ENCODE measurements around the gene DEFB129.
"Not testable (repeated sequence)": the region's sequence is repeated elsewhere in the genome, so short reads cannot be mapped to it uniquely, and the experiment has no call there.

Gene DEFB129

DNA sequence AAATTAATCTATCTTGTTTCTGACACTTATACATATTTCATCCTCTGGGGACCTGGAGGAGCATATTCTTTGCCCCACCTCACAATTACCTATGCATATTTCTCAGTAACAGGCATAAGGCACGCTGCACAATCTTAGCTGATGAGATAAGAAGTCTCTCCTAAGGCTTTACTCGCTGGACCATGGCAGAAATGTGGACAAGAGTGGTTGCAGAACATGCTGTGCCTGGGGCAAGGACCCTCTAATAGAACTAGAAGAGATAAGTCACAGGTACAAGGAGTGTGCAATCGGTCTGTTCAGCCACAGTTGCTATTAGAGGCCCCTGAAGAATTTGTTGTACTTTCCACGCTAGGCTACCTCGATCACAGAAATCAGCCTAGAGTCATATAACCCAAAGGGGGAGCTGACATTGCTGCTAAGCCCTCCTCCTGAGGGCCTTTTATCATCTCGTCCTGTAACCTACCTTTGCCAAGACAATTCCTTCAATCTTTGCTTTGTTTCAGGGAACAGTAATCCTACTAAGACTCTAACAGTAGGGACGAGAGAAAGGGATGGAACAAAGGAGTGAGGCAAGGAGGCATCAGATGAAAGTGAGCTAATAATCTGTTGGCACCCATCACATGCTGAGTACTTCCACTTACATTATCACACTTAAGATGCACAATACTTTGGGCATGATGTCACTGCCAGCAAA lies 16.1 kb upstream of the DEFB129 start:
- TF ChIP-seq, protein P1, sequence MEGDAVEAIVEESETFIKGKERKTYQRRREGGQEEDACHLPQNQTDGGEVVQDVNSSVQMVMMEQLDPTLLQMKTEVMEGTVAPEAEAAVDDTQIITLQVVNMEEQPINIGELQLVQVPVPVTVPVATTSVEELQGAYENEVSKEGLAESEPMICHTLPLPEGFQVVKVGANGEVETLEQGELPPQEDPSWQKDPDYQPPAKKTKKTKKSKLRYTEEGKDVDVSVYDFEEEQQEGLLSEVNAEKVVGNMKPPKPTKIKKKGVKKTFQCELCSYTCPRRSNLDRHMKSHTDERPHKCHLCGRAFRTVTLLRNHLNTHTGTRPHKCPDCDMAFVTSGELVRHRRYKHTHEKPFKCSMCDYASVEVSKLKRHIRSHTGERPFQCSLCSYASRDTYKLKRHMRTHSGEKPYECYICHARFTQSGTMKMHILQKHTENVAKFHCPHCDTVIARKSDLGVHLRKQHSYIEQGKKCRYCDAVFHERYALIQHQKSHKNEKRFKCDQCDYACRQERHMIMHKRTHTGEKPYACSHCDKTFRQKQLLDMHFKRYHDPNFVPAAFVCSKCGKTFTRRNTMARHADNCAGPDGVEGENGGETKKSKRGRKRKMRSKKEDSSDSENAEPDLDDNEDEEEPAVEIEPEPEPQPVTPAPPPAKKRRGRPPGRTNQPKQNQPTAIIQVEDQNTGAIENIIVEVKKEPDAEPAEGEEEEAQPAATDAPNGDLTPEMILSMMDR (conservative IDR thresholded peaks at IDR 0.05) = no peak
- no peak for TF ChIP-seq ZFX (IDR thresholded peaks at IDR 0.05)
- H3K27ac ChIP-seq = no peak overlapping the region

DNA sequence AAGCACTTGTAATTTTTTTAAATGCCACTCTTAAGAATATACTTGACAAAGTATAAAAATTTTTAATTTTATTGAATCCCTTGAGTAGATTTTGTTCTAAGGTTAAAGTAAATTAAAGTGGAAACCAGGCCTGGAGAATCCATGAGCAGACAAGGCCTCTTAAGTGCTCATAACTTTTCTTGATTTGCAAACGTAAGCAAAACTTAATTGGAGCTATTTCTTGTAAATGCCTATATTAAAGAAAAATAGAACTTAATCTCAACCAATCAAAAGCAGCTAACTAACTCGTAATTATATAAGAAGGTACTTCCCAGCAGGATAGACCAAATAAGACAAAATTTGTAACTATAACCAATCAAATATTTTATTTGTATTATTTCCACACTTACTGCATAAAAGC lies 12.7 kb upstream of the DEFB129 start:
- no peak overlapping the region for H3K27ac ChIP-seq
- TF ChIP-seq, protein P1 (conservative IDR thresholded peaks at IDR 0.05) = no peak
- no peak for TF ChIP-seq ZFX (IDR thresholded peaks at IDR 0.05)

DNA sequence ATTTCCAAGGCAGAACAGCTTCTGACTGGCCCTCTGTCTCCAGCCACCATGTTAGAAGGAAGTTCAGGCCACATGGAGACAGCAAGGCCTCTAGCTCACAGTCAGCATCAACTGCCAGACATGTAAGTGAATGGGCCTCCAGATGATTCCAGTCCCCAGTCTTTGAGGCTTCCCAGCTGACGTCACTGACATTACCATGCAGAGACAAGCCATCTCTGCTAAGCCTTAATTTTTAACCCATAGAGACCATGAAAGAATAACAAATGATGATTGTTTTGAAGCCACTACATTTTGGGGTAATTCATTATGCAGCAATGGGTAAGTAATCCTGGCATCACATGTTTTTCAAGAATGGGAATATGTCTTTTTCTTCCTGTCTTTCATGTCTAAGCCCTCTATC lies 11.3 kb upstream of the DEFB129 start:
- TF ChIP-seq ZFX (IDR thresholded peaks at IDR 0.05) = no peak
- TF ChIP-seq, protein P1 (conservative IDR thresholded peaks at IDR 0.05) = no peak
- H3K27ac ChIP-seq = no peak overlapping the region

DNA sequence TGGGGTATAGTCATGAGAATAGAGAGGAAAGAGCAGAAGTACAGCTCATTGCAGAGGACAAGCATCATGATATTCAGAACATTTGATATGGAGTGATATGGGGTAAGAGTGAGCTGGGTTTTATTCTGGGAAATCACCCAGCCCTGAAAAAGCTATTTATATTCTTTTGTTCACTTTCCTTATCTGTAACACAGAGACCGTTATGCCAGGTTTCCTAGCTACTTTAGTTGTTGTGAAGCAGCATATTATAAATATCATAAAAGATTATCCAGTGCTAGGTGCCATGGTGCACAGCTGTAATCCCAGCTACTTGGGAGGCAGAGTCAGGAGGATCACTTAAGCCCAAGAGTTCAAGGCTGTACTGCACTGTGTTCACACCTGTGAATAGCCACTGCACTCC lies 9.8 kb upstream of the DEFB129 start:
- no peak for TF ChIP-seq ZFX (IDR thresholded peaks at IDR 0.05)
- TF ChIP-seq, protein P1 (conservative IDR thresholded peaks at IDR 0.05) = no peak

DNA sequence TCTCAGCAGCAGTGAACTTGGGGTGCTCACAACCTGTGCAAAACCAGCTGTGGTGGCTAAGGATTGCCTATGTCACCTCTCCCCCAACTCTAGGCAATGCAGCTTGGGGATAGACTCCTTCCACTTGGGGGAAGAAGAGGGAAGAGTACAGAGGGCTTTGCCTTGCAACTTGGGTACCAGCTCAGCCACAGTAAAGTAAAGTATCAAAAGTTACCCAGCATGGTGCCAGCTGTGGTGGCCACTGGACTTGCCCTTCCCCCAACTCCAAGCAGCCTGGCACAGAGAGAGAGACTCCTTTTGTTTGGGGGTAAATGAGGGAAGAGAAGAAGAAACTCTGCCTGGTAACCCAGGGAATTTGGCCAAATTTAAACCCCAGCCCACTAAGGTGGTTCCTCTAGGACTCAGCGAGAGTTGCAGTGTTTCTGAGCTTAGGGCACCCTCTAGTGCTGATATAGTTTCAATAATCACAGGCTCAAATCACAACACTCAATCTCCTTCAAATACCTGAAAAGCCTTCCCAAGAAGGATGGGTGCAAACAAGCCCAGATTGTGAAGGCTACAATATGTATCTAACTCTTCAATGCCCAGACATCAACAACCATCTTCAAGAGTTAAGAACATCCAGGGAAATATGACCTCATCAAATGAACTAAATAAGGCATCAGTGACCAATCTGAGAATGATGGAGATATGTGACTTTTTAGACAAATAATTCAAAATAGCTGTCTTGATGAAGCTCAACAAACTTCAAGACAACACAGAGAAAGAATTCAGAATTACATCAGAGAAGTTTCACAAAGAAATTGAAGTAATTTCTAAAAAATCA lies 7.6 kb upstream of the DEFB129 start:
- TF ChIP-seq, protein P1 (conservative IDR thresholded peaks at IDR 0.05) = peak; percentile 49
- no peak for TF ChIP-seq ZFX (IDR thresholded peaks at IDR 0.05)
- H3K27ac ChIP-seq = no peak overlapping the region

More for the DNA sequence above, 9.8 kb upstream of the DEFB129 start:
- no peak overlapping the region for H3K27ac ChIP-seq

DNA sequence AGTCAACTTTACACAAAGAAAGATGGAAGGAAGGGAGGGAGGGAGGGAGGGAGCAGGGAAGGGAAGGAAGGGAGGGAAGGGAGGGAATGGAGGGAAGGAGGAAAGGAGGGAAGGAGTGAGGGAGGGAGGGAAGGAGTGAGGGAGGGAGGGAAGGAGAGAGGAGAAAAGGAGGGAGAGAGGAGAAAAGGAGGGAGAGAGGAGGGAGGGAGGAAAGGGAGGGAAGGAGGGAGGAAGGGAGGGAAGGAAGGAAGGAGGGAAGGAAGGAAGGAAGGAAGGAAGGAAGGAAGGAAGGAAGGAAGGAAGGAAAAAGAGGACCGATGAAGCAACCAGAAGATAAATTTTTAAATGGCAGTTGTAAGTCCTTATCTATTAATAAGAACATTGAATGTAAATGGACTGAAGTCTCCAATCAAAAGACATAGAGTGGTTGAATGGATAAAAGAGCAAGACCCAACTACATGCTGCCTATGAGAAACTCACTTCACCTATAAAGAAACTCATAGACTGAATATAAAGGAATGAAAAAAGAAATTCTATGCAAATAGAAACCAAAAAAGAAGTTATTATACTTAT lies 5.7 kb upstream of the DEFB129 start:
- TF ChIP-seq ZFX (IDR thresholded peaks at IDR 0.05) = no peak
- no peak overlapping the region for H3K27ac ChIP-seq

DNA sequence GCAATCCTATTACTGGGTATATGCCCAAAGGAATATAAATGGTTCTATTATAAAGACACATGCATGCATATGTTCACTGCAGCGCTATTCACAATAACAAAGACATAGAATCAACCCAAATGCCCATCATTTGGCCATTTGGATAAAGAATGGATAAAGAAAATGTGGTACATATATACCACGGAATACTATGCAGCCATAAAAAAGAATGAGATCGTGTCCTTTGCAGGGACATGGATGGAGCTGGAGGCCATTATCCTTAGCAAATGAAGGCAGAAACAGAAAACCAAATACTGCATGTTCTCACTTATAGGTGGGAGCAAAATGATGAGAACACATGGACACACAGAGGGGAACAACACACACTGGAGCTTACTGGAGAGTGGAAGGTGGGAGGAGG lies 1.2 kb upstream of the DEFB129 start:
- H3K27ac ChIP-seq = not testable (repeated sequence)

DNA sequence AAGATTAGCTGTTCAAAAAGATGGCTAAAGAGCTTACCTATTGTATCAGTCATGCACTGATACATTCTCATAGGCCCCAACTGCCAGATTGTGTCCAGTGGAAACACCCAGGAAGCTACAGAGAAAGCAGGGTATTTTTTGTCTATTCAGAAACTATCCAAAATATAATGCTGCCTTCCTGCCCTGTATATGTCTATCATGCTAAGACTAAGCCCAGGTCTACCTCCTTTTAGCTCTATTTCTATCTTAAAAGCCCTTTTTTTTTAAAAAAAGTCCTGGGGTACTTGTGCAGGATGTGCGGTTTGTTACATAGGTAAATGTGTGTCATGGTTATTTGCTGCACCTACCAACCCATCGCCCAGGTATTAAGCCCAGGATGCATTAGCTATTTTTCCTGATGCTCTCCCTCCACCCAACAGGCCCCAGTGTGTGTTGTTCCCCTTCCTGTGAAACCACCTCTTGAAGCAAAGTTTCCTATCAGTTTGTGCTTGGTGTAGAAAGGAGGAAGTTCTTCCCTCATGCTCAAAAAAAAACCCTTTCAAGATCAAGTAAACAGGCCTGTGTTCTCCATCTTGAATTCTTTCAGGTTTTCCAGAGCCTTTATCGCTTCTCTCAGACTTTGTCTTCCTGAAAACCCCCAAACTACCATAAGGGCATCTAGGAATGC lies 514 bp downstream of the DEFB129 start:
- no peak overlapping the region for H3K27ac ChIP-seq
- TF ChIP-seq, protein P1 (conservative IDR thresholded peaks at IDR 0.05) = no peak
- TF ChIP-seq ZFX (IDR thresholded peaks at IDR 0.05) = no peak
